Endothelial cell (in vitro differentiated cells): ENCODE data around the gene DNMBP. TPM values are rescaled to one million over a fixed set of nuclear protein-coding genes. Genes with fewer than 3 reads are reported as not detected.

ENCODE experiments used
- DNase-seq: peaks from one replicate; pipeline ENCODE4 v3.0.0; 2021; ENCODE audit warnings: low spot score
- H3K27ac Mint-ChIP-seq: one replicate; pipeline ENCODE4 v1.8.0; 2021; ENCODE audit warnings: mixed read lengths, inconsistent platforms; ENCODE audit not compliant: unreplicated experiment
- H3K27me3 Mint-ChIP-seq: one replicate; pipeline ENCODE4 v1.8.0; 2021; ENCODE audit warnings: mild to moderate bottlenecking, moderate library complexity, mixed read lengths, inconsistent platforms; ENCODE audit not compliant: unreplicated experiment
- H3K36me3 Mint-ChIP-seq: one replicate; pipeline ENCODE4 v1.8.0; 2021; ENCODE audit warnings: mild to moderate bottlenecking, low read depth, mixed read lengths, inconsistent platforms; ENCODE audit not compliant: unreplicated experiment
- H3K4me1 Mint-ChIP-seq: one replicate; pipeline ENCODE4 v1.8.0; 2021; ENCODE audit warnings: mild to moderate bottlenecking, mixed read lengths, inconsistent platforms; ENCODE audit not compliant: unreplicated experiment
- H3K4me3 Mint-ChIP-seq: one replicate; pipeline ENCODE4 v1.8.0; 2021; ENCODE audit warnings: mild to moderate bottlenecking, mixed read lengths, inconsistent platforms; ENCODE audit not compliant: unreplicated experiment
- H3K9me3 Mint-ChIP-seq: one replicate; pipeline ENCODE4 v1.8.0; 2021; ENCODE audit warnings: mixed read lengths, inconsistent platforms; ENCODE audit not compliant: unreplicated experiment
- CTCF ChIP-seq: fragments of 200-600 bp; sonication (generic); IDR thresholded peaks from one replicate; pipeline ENCODE4 v1.5.0; 2021; ENCODE audit warnings: antibody characterized with exemption; ENCODE audit not compliant: unreplicated experiment
- total RNA-seq: library from RNA; stranded (reverse); fragmentation: NEBNext Ultra II Directional; extraction: Animal tissue kit (Norgen Biotek cat#: 25700); gene quantifications from one replicate; pipeline ENCODE4 v1.2.1, GENCODE V29; 2021; ENCODE audit not compliant: unreplicated experiment

Gene DNMBP
- total RNA-seq, 1 donor from 2014 or later = 21.8 TPM

- Mint-ChIP-seq H3K4me3 (no peak overlapping the region), H3K9me3 (no peaks in the 10 kb centered on the region), H3K4me1 (peaks cover 36% of the 10 kb centered on the region), H3K27ac (peak overlapping the region; percentile 17), H3K27me3 (peaks cover 3% of the 10 kb centered on the region), H3K36me3 (no peaks in the 10 kb centered on the region)
- DNase-seq = no peak
- no peak for TF ChIP-seq CTCF
These were observed 4.8 kb downstream of the DNMBP start for GRCh38 chr10:100004805-100005510.

- peaks cover 2% of the 10 kb centered on the region for H3K27me3 Mint-ChIP-seq
- no peaks in the 10 kb centered on the region for H3K9me3 Mint-ChIP-seq
- no peaks in the 10 kb centered on the region for H3K36me3 Mint-ChIP-seq
- no peak for DNase-seq
- no peak overlapping the region for H3K4me3 Mint-ChIP-seq
- no peak overlapping the region for H3K27ac Mint-ChIP-seq
- H3K4me1 Mint-ChIP-seq = peaks cover 10% of the 10 kb centered on the region
- no peak for TF ChIP-seq CTCF
These were observed 9.6 kb downstream of the DNMBP start for GRCh38 chr10:100000109-100000644.

GRCh38 chr10:99999319-100000108 lies 10.2 kb downstream of the DNMBP start:
- Mint-ChIP-seq H3K27ac (no peak overlapping the region), H3K4me3 (no peak overlapping the region), H3K4me1 (peaks cover 8% of the 10 kb centered on the region), H3K9me3 (no peaks in the 10 kb centered on the region), H3K36me3 (no peaks in the 10 kb centered on the region), H3K27me3 (peaks cover 2% of the 10 kb centered on the region)
- no peak for TF ChIP-seq CTCF
- DNase-seq = no peak

- no peak for TF ChIP-seq CTCF
These were observed 10.9 kb downstream of the DNMBP start for GRCh38 chr10:99998889-99999288.

More at GRCh38 chr10:99998889-99999288, 10.9 kb downstream of the DNMBP start:
- no peaks in the 10 kb centered on the region for H3K9me3 Mint-ChIP-seq
- no peaks in the 10 kb centered on the region for H3K36me3 Mint-ChIP-seq
- H3K4me3 Mint-ChIP-seq = no peak overlapping the region
- H3K27ac Mint-ChIP-seq = no peak overlapping the region
- peaks cover 2% of the 10 kb centered on the region for H3K27me3 Mint-ChIP-seq
- DNase-seq = no peak
- peaks cover 8% of the 10 kb centered on the region for H3K4me1 Mint-ChIP-seq
